Skin epidermis (tissue), 12 donors: ENCODE results near the gene PHC3.
A peak's percentile ranks its signal among the peaks of the same experiment; 100 is the strongest.
"Not testable (repeated sequence)": the region's sequence is repeated elsewhere in the genome, so short reads cannot be mapped to it uniquely, and the experiment has no call there.

Experiments
- H3K27ac ChIP-seq, 21 experiments: fragments of 200-600 bp; sonication (generic) in 11 of 21; one replicate each; pipeline ENCODE4 v1.5.0; 2020; ENCODE audit warnings: mild to moderate bottlenecking in 3 of 21, inconsistent platforms in 2 of 21, moderate library complexity in 2 of 21
- H3K4me3 ChIP-seq, 7 experiments: fragments of 200-600 bp; sonication (generic) in 2 of 7; one replicate each; pipeline ENCODE4 v1.5.0; 2020; ENCODE audit warnings: inconsistent platforms in 2 of 7, mild to moderate bottlenecking in 2 of 7, moderate library complexity in 1 of 7

The PHC3 gene

GRCh38 chr3:170180908-170181885, at the start of gene PHC3:
Gene PHC3, minus strand, starts transcription at chr3:170181733. Its CDS starts 18 bp downstream, at chr3:170181715.
- Histone ChIP-seq H3K4me3 (peak within 1 kb of the TSS; percentile 73 to 99 (median 84)), H3K27ac (peak within 1 kb of the TSS; percentile 89 to 100 (median 98))

DNA sequence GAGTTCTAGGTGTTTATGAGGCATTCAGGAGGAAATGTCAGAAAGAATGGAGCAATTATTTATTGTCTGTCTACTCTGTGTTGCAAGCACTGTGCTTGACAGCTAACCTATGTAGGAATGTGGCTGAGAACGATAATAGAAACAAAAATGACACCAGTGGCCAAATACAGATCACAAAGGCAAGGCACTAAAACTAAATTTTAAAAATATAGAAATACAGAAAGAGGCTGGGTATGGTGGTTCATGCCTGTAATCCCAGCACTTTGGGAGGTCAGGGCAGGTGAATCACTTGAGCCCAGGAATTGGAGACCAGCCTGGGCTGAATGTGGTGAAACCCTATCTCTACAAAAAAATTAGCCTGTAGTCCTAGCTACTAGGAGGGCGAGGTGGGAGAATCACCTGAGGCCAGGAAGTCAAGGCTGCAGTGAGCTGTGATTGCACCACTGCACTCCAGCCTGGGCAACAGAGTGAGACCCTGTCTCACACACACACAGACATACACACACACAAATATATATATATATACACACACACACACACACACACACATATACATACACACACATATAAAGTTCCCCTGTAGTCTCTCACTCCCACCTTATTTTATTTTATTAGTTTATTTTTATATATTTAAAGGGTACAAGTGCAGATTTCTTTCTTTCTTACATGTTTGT, 46.7 kb upstream of the PHC3 start:
- Histone ChIP-seq H3K27ac (peak overlapping the region in 1 of 21 experiments; percentile 37), H3K4me3 (no peak overlapping the region)

GRCh38 chr3:170226426-170226960, 45.0 kb upstream of the PHC3 start:
- Histone ChIP-seq H3K4me3 (no peak overlapping the region), H3K27ac (no peak overlapping the region)

- H3K27ac ChIP-seq, result no peak overlapping the region
These were observed 43.6 kb upstream of the PHC3 start for GRCh38 chr3:170225166-170225565.

DNA sequence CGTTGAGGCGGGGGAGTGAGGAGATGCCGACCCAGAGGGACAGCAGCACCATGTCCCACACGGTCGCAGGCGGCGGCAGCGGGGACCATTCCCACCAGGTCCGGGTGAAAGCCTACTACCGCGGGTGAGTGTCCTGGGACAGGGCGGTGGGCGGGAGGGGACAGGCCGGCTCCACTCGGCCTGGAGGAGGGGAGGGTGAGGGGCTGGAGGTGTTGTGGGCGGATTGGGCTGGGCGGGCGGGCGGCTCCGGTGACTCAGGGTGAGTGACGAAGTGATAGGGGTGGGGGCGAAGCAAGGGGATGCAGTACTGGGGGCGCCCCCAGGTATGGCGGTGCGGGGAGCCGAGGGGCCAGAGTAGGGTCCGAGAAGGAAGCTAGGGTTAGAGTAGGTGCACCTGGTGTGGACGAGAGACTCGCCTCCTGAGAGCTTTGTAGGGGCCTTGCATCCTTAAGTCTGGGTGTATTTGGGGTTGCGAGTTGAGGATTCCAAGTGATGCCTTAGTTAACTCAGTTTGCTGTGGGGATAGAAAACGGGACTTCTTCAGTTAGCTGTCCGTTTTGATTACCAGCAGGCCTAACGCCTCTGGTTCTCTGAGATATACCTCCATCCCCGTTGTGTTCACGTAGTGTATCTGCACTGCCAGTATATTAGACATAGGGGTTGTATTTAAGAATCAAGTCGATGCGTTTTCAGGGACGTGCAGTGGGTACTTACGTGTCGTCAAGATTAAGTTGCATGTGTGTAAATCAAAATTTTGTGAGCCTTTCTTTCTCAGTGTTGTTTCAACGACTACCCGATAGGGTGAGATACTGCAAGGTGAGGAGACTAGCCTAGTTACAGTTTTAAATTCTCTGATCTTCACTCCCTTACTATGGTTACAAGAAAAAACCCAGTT, 41.4 kb upstream of the PHC3 start:
- Histone ChIP-seq H3K4me3 (peak overlapping the region; percentile 70 to 96 (median 88)), H3K27ac (peak overlapping the region; percentile 78 to 99 (median 97))

More at GRCh38 chr3:170225166-170225565, 43.6 kb upstream of the PHC3 start:
- no peak overlapping the region for H3K4me3 ChIP-seq

DNA sequence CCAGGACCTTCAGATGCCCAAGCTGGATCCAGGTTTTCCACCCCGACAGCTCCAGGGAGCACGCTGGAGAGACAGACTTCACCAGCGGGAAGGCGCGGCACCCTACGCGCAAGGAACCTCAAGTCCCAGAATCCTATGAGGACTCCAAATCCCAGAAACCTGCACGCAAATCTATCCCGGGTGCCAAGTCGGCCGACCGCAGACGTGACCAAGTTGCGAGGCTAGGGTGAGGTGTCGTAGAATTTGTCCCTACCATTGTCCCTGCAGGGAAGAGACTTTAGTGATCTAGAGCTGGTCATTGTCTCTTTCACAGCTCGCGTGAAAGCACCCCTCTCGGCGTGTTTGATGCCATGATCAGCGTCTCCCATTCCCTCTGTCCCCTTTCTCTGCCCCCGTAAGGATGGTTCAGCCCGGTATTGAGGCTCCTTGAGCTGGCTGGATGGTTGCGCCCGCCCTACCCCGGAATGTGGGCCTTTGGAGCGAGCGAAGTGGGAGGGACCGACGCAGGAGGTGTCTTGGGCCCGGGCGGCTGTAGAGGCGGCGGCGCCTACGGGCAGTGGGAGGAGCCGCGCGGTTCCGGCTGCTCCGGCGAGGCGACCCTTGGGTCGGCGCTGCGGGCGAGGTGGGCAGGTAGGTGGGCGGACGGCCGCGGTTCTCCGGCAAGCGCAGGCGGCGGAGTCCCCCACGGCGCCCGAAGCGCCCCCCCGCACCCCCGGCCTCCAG, 40.6 kb upstream of the PHC3 start, which contains the start of gene PRKCI:
TSS of gene PRKCI (plus strand) at position 501 of the 723 bp plus-strand sequence. CDS start 246 bp downstream, outside the sequence.
- Histone ChIP-seq H3K4me3 (peak within 1 kb of the TSS; percentile 70 to 96 (median 88)), H3K27ac (peak within 1 kb of the TSS; percentile 78 to 99 (median 97))

- no peak overlapping the region for H3K4me3 ChIP-seq
- no peak overlapping the region for H3K27ac ChIP-seq
These were observed 39.3 kb upstream of the PHC3 start for GRCh38 chr3:170220871-170221270.

GRCh38 chr3:170219850-170220249, 38.3 kb upstream of the PHC3 start:
- Histone ChIP-seq H3K4me3 (no peak overlapping the region), H3K27ac (no peak overlapping the region)

- no peak overlapping the region for H3K27ac ChIP-seq
- no peak overlapping the region for H3K4me3 ChIP-seq
These were observed 30.1 kb upstream of the PHC3 start for GRCh38 chr3:170211668-170212067.

DNA sequence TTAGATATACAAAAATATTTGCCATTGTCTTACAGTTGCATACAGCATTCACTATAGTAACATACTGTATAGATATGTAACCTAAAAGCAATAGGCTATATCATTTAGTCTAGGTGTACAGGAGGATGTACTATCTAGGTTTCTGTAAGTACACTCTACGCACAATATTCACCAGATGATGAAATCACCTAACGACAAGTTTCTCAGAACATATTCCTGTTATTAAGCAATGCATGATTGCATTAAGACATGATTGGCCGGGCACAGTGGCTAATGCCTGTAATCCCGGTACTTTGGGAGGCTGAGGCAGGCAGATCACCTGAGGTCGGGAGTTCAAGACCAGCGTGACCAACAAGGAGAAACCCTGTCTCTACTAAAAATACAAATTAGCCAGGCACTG, 26.2 kb upstream of the PHC3 start:
- Histone ChIP-seq H3K4me3 (no peak overlapping the region), H3K27ac (no peak overlapping the region)

- not testable (repeated sequence) for H3K27ac ChIP-seq, H3K4me3 ChIP-seq
These were observed 24.7 kb upstream of the PHC3 start for GRCh38 chr3:170206164-170206762.

DNA sequence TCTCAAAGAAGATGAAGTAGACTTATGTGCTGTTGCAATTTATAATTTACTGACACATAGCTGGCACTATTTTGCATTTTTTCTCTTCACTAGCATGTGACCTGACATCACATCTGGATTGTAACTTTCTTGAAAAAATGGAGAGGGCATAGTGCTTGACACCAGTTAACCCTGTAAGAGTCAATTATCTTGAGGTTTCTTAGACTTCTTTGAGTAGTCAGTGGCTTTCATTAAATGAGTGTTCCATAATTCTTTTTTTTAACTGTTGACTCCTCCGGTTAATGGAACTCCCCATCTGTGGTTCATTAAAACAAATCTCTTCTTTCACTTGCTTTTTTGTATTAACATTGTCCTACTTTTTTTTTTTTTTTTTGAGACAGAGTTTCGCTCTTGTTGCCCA, 23.8 kb upstream of the PHC3 start:
- no peak overlapping the region for H3K27ac ChIP-seq

DNA sequence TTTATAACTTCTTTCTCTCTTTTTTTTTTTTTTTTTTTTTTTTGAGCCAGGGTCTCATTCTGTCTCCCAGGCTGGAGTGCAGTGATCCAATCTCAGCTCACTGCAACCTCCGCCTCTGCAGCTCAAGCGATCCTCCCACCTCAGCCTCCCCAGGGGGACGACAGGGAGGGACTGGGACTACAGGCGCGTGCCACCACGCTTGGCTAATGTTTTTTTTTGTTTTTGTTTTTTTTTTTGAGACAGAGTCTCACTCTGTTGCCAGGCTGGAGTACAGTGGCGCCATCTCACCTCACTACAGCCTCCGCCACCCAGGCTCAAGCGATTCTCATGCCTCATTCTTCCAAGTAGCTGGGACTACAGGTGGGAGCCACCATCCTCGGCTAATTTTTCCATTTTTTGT, 23.0 kb upstream of the PHC3 start:
- Histone ChIP-seq H3K27ac (no peak overlapping the region), H3K4me3 (no peak overlapping the region)

More for the DNA sequence above, 23.8 kb upstream of the PHC3 start:
- H3K4me3 ChIP-seq, result no peak overlapping the region

DNA sequence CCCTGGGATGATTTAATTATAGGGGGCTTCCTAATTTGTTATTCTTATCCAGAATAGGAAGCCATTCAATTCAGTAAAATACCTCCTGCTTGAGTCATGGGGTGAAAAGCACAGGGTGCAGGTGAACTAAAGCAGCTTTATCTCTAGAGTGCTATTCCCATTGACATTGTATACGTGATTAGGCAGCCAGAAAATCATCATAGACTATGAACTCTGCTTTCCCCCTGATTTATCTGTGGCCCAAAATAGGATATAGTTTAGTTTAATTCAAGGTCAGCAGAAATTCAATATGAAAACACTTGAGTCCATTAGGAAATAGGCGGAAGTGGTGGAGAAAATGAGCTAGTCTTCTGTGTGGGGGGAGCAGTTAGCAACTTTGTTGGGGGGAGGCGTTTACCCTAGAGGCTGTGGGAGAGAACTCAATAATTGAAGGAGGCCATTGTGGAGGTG, 22.5 kb upstream of the PHC3 start:
- H3K4me3 ChIP-seq, result no peak overlapping the region
- H3K27ac ChIP-seq, result no peak overlapping the region

DNA sequence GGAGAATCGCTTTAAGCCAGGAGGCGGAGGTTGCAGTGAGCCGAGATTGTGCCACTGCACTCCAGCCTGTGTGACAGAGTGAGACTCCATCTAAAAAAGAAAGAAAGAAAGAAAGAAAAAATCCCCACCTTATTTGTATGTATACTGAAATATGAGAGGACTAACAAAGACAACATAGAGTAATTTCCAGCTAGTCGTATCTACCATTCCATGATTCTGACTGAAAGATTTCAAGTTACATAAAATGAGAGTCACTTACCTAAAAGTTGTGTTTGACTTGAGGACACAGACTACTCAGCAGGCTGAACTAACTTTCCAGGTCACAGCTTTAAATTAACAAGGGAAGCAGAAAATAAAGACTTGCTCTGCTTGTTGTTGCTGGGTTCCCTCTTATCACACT, 21.9 kb upstream of the PHC3 start:
- Histone ChIP-seq H3K4me3 (no peak overlapping the region), H3K27ac (no peak overlapping the region)

GRCh38 chr3:170201527-170201926, 20.0 kb upstream of the PHC3 start:
- Histone ChIP-seq H3K27ac (no peak overlapping the region), H3K4me3 (no peak overlapping the region)

- H3K27ac ChIP-seq, result no peak overlapping the region
These were observed 19.5 kb upstream of the PHC3 start for GRCh38 chr3:170200987-170201386.

GRCh38 chr3:170196833-170197232, 15.3 kb upstream of the PHC3 start:
- Histone ChIP-seq H3K4me3 (no peak overlapping the region), H3K27ac (no peak overlapping the region)

More at GRCh38 chr3:170200987-170201386, 19.5 kb upstream of the PHC3 start:
- no peak overlapping the region for H3K4me3 ChIP-seq
